Liver (tissue), 9 donors: ENCODE measurements around the gene INPP4B. TPM values are rescaled to one million over a fixed set of nuclear protein-coding genes. Genes with fewer than 3 reads are reported as not detected.

Experiments
- DNase-seq: peaks from one replicate; pipeline ENCODE4 v3.0.0-alpha.2; 2017; ENCODE audit warnings: low spot score
- H3K27ac ChIP-seq, 2 donors: one replicate each; pipeline ENCODE4 v1.7.0; 2013; ENCODE audit warnings: inconsistent platforms in 2 of 2, low read length in 2 of 2, control low read depth in 1 of 2, low read depth in 1 of 2, mild to moderate bottlenecking in 1 of 2
- H3K27me3 ChIP-seq, 4 donors: one replicate each; pipeline versions ENCODE4 v1.6.1 to v1.7.0; 2013; ENCODE audit warnings: low read length in 3 of 4, inconsistent platforms in 1 of 4, mild to moderate bottlenecking in 1 of 4, moderate library complexity in 1 of 4; ENCODE audit not compliant: control insufficient read depth in 4 of 4, insufficient read depth in 4 of 4
- H3K36me3 ChIP-seq, 4 donors: one replicate each; pipeline versions ENCODE4 v1.6.1 to v1.7.0; 2013; ENCODE audit warnings: low read length in 3 of 4, mild to moderate bottlenecking in 3 of 4, low read depth in 1 of 4, moderate library complexity in 1 of 4; ENCODE audit not compliant: control insufficient read depth in 4 of 4, insufficient read depth in 3 of 4
- H3K4me1 ChIP-seq, 4 donors: one replicate each; pipeline versions ENCODE4 v1.6.1 to v1.7.0; 2013; ENCODE audit warnings: low read length in 3 of 4, mild to moderate bottlenecking in 3 of 4, moderate library complexity in 1 of 4; ENCODE audit not compliant: control insufficient read depth in 4 of 4, insufficient read depth in 4 of 4
- H3K4me3 ChIP-seq, 3 donors: one replicate each; pipeline versions ENCODE4 v1.6.1 to v1.7.0; 2013; ENCODE audit warnings: low read length in 3 of 3, control low read depth in 1 of 3, low read depth in 1 of 3, mild to moderate bottlenecking in 1 of 3
- H3K9ac ChIP-seq, 2 donors: one replicate each; pipeline ENCODE4 v1.7.0; 2013; ENCODE audit warnings: low read length in 2 of 2, mild to moderate bottlenecking in 2 of 2, moderate library complexity in 2 of 2, control low read depth in 1 of 2, low read depth in 1 of 2
- H3K9me3 ChIP-seq, 4 donors: one replicate each; pipeline versions ENCODE4 v1.6.1 to v1.7.0; 2013; ENCODE audit warnings: low read length in 3 of 4; ENCODE audit not compliant: control insufficient read depth in 4 of 4
- ATF3 ChIP-seq: IDR thresholded peaks from 2 replicates; pipeline ENCODE4 v1.6.1; 2016; ENCODE audit warnings: antibody characterized with exemption
- CTCF ChIP-seq: fragments of 150-350 bp; IDR thresholded peaks from 2 replicates; pipeline ENCODE4 v1.5.1; 2017; ENCODE audit warnings: improper control_type of control experiment, low read depth, low read length; ENCODE audit not compliant: missing input control
- EGR1 ChIP-seq, 2 donors: IDR thresholded peaks; 2 replicates each; pipeline ENCODE4 v1.6.1; 2016 to 2018; ENCODE audit warnings: antibody characterized with exemption in 2 of 2, low read depth in 2 of 2
- FOXA1 ChIP-seq: IDR thresholded peaks from 2 replicates; pipeline ENCODE4 v1.6.1; 2016; ENCODE audit warnings: antibody characterized with exemption
- FOXA2 ChIP-seq: IDR thresholded peaks from 2 replicates; pipeline ENCODE4 v1.6.1; 2016; ENCODE audit warnings: antibody characterized with exemption
- GABPA ChIP-seq, 2 donors: IDR thresholded peaks in 1 of 2; conservative IDR thresholded peaks in 1 of 2; 2 replicates each; pipeline ENCODE4 v1.6.1; 2016; ENCODE audit warnings: antibody characterized with exemption in 2 of 2, mild to moderate bottlenecking in 1 of 2, moderate library complexity in 1 of 2
- HNF4A ChIP-seq, 2 donors: conservative IDR thresholded peaks; 2 replicates each; pipeline ENCODE4 v1.6.1; 2016; ENCODE audit warnings: antibody characterized with exemption in 2 of 2, mild to moderate bottlenecking in 2 of 2
- HNF4G ChIP-seq: IDR thresholded peaks from 2 replicates; pipeline ENCODE4 v1.6.1; 2016; ENCODE audit warnings: antibody characterized with exemption
- JUND ChIP-seq, 2 donors: IDR thresholded peaks; 2 replicates each; pipeline ENCODE4 v1.6.1; 2016; ENCODE audit warnings: antibody characterized with exemption in 2 of 2
- MAX ChIP-seq: IDR thresholded peaks from 2 replicates; pipeline ENCODE4 v1.6.1; 2016; ENCODE audit warnings: antibody characterized with exemption
- NR2F2 ChIP-seq: IDR thresholded peaks from 2 replicates; pipeline ENCODE4 v1.6.1; 2016; ENCODE audit warnings: antibody characterized with exemption
- RAD21 ChIP-seq, 2 donors: IDR thresholded peaks; 2 replicates each; pipeline ENCODE4 v1.6.1; 2016; ENCODE audit warnings: antibody characterized with exemption in 2 of 2, mild to moderate bottlenecking in 2 of 2
- REST ChIP-seq: IDR thresholded peaks from 2 replicates; pipeline ENCODE4 v1.6.1; 2016; ENCODE audit warnings: antibody characterized with exemption, mild to moderate bottlenecking
- RXRA ChIP-seq, 2 donors: IDR thresholded peaks; 2 replicates each; pipeline ENCODE4 v1.6.1; 2017 to 2018; ENCODE audit warnings: antibody characterized with exemption in 2 of 2, mild to moderate bottlenecking in 1 of 2
- SP1 ChIP-seq: IDR thresholded peaks from 2 replicates; pipeline ENCODE4 v1.6.1; 2018; ENCODE audit warnings: antibody characterized with exemption, mild to moderate bottlenecking
- TAF1 ChIP-seq: conservative IDR thresholded peaks from 2 replicates; pipeline ENCODE4 v1.6.1; 2016; ENCODE audit warnings: antibody characterized with exemption, mild to moderate bottlenecking
- YY1 ChIP-seq: IDR thresholded peaks from 2 replicates; pipeline ENCODE4 v1.6.1; 2016; ENCODE audit warnings: antibody characterized with exemption, mild to moderate bottlenecking
- ZBTB33 ChIP-seq: IDR thresholded peaks from 2 replicates; pipeline ENCODE4 v1.6.1; 2016; ENCODE audit warnings: antibody characterized with exemption
- WGBS: extraction: QIAGEN DNeasy Blood & Tissue Kit; methylation state at CpG from one replicate; pipeline ENCODE4 v1.1.7; 2013; 5-methylcytosine and 5-hydroxymethylcytosine counted together
- polyA plus RNA-seq, 2 donors: library from polyadenylated mRNA; stranded (reverse) in 1 of 2; unstranded in 1 of 2; fragments of 200-250 nt in 1 of 2; fragments of >200 nt in 1 of 2; fragmentation: Nextera tagmentation in 1 of 2; extraction: Ambion mirVana in 1 of 2; gene quantifications; one replicate each; pipeline versions ENCODE4 v1.2.1 to v1.2.3, GENCODE V29; 2013 to 2015
- total RNA-seq, 2 donors: library from RNA; depleted of rRNA; stranded (reverse); fragments of >200 nt; gene quantifications; one replicate each; pipeline ENCODE4 v1.2.3, GENCODE V29; 2014
- donor health status: healthy.
- donor health status: healthy.
- donor health status: healthy.
- donor health status: healthy.
- donor health status: healthy.

INPP4B gene
- total and polyA plus RNA-seq, 4 donors, result 0.43 to 2.8 (median 1.6) TPM

DNA sequence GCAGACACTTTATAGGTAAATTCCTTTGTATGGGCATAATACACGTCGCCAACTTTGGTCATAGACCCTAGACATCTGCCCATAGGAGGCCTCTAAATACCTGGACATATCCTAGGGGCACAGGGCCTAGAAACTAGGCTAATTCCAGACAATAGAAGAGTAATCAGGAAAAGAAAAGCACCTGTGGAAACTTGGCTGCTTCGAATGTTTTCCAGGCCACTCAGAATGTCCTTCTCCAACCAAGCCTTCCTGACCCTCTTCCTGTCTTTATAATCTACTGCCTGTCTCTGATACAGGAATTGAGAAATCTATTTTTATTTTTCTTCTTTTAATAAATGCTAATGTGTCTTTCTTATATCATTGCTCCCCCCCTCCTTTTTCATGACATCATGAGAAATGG is 716.6 kb downstream of the INPP4B start:
- Histone ChIP-seq H3K9ac (no peak overlapping the region), H3K9me3 (no peaks in the 10 kb centered on the region), H3K4me1 (peaks cover 0 to 3% (median 0%) of the 10 kb centered on the region in 4 donors), H3K27me3 (no peaks in the 10 kb centered on the region), H3K27ac (no peak overlapping the region), H3K4me3 (no peak overlapping the region), H3K36me3 (no peaks in the 10 kb centered on the region)
- no peak for DNase-seq
- 94% methylated on average over 3 of the region's 3 CpGs for WGBS
- TF ChIP-seq GABPA (IDR thresholded peaks at IDR 0.05 in 1 of 2, conservative IDR thresholded peaks at IDR 0.05 in 1 of 2), result no peak
- TF ChIP-seq HNF4A (conservative IDR thresholded peaks at IDR 0.05), result no peak
- TF ChIP-seq FOXA1, result no peak
- TF ChIP-seq RXRA (IDR thresholded peaks at IDR 0.05), result no peak
- TF ChIP-seq SP1, result no peak
- TF ChIP-seq HNF4G, result no peak
- TF ChIP-seq JUND (IDR thresholded peaks at IDR 0.05), result no peak
- TF ChIP-seq ZBTB33, result no peak
- TF ChIP-seq REST, result no peak
- no peak for TF ChIP-seq EGR1 (IDR thresholded peaks at IDR 0.05; ENCODE audit: low read depth in 2 of 2)
- no peak for TF ChIP-seq CTCF
- no peak for TF ChIP-seq NR2F2
- TF ChIP-seq MAX, result no peak
- TF ChIP-seq RAD21 (IDR thresholded peaks at IDR 0.05), result no peak
- no peak for TF ChIP-seq ATF3
- no peak for TF ChIP-seq FOXA2
- TF ChIP-seq TAF1, result no peak
- no peak for TF ChIP-seq YY1
